T-helper 22 cell (primary cell): ENCODE measurements around the gene ZDHHC19.
"Not testable (repeated sequence)": the region's sequence is repeated elsewhere in the genome, so short reads cannot be mapped to it uniquely, and the experiment has no call there.

Source experiments
- DNase-seq: peaks from one replicate; pipeline ENCODE4 v3.0.0-alpha.2; 2020; ENCODE audit warnings: low read depth

The ZDHHC19 gene

GRCh38 chr3:196203846-196204245, 7.4 kb downstream of the ZDHHC19 start:
- no peak for DNase-seq

GRCh38 chr3:196202516-196202970, 8.7 kb downstream of the ZDHHC19 start:
- DNase-seq: no peak

- no peak for DNase-seq
Measured at GRCh38 chr3:196198771-196199753, 12.1 kb downstream of the ZDHHC19 start.

GRCh38 chr3:196198081-196198675, 13.0 kb downstream of the ZDHHC19 start:
- DNase-seq: no peak

GRCh38 chr3:196197524-196197923, 13.7 kb downstream of the ZDHHC19 start:
- no peak for DNase-seq

GRCh38 chr3:196195664-196196265, 15.4 kb downstream of the ZDHHC19 start:
- DNase-seq: no peak

GRCh38 chr3:196194542-196194915, 16.7 kb downstream of the ZDHHC19 start:
- no peak for DNase-seq

- DNase-seq: no peak
Measured at GRCh38 chr3:196193736-196194541, 17.3 kb downstream of the ZDHHC19 start.

- no peak for DNase-seq
Measured at GRCh38 chr3:196193133-196193735, 18.0 kb downstream of the ZDHHC19 start.

GRCh38 chr3:196192524-196193051, 18.6 kb downstream of the ZDHHC19 start:
- DNase-seq: no peak

- DNase-seq: peak; percentile 51
Measured at GRCh38 chr3:196192036-196192523, 19.1 kb downstream of the ZDHHC19 start.

GRCh38 chr3:196189566-196190347, 21.4 kb downstream of the ZDHHC19 start:
- no peak for DNase-seq

- peak; percentile 20 for DNase-seq
Measured at GRCh38 chr3:196186651-196187573, 24.3 kb downstream of the ZDHHC19 start.

GRCh38 chr3:196184881-196185280, 26.3 kb downstream of the ZDHHC19 start:
- DNase-seq: no peak

- DNase-seq: not testable (repeated sequence)
Measured at GRCh38 chr3:196184169-196184432, 27.1 kb downstream of the ZDHHC19 start.

- DNase-seq: no peak
Measured at GRCh38 chr3:196181127-196181546, 30.1 kb downstream of the ZDHHC19 start.

- no peak for DNase-seq
Measured at GRCh38 chr3:196180346-196180745, 30.9 kb downstream of the ZDHHC19 start.

GRCh38 chr3:196179380-196180308, 31.6 kb downstream of the ZDHHC19 start:
- peak; percentile 82 for DNase-seq
